Measurements from ENCODE around the gene QKI.

Gene QKI

DNA sequence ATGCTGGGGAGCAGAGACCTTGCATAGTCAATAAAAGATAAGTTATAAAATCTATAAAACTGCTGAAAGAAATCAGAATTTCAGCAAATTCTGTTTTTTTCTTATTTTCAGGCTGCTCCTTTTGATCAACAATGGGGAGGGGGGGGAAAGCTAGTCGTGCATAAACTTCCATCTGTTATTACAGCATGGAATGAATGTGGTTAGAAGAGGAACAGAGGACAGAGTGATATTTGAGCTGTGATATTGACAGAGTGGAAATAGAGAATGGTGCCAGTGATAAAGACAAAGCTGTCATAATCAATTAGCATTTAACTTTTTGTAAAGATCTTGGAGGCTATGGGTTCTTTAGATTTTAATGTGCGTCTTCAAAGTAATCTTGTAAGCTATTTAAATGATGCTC is 43.4 kb upstream of the QKI start:
- Histone ChIP-seq H3K27me3 (ENCODE audit: insufficient read depth, low read length, poor library complexity, severe bottlenecking) (no peaks in the 10 kb centered on the region), H3K9me2 (replicated peaks; ENCODE audit: low read depth, low read length) (no peaks in the 10 kb centered on the region), H3K79me2 (ENCODE audit: insufficient read depth, low read length) (no peaks in the 10 kb centered on the region), H2AFZ (ENCODE audit: low read length) (no peak overlapping the region), H3F3A (ENCODE audit: low read depth) (no peaks in the 10 kb centered on the region), H3K9me3 (ENCODE audit: insufficient read depth, low read depth, low read length) (peaks cover 3% of the 10 kb centered on the region; the same call in 1 of the 2 replicates), H3K36me3 (ENCODE audit: insufficient read depth, low read length) (no peaks in the 10 kb centered on the region), H3K9ac (ENCODE audit: low read depth, low read length, poor library complexity, severe bottlenecking) (no peak overlapping the region), H3K4me1 (ENCODE audit: insufficient read depth, low read length, poor library complexity, severe bottlenecking) (no peaks in the 10 kb centered on the region), H4K20me1 (ENCODE audit: insufficient read depth, low read length, poor library complexity, severe bottlenecking) (no peaks in the 10 kb centered on the region), H3K4me3 (ENCODE audit: low read length, poor library complexity, severe bottlenecking) (no peak overlapping the region), H3K4me2 (ENCODE audit: low read depth, low read length, poor library complexity, severe bottlenecking) (no peak overlapping the region)
- TF ChIP-seq CTCF (conservative IDR thresholded peaks at IDR 0.05; ENCODE audit: low read length) (no peak), EZH2phosphoT487 (IDR thresholded peaks at IDR 0.05; ENCODE audit: borderline replicate concordance) (no peak)

DNA sequence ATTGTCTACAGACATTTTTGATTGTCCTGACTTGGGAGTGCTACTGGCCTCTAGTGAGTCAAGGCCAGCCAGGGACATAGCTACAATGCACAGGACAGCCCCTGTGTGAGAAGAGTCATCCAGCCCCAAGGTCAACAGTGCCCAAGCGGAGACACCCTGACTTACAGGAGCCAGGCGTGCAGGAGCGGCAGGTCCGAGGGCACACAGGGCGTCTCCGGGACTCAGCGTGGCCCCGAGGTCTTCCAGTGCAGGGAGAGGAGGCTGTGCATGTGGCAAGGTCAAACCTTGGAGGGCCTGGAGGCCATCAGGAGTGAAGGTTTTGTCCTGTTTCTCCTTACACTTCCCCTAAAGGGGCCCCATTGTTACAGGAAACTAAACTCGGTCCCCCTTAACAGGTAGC is 41.3 kb upstream of the QKI start:
- peaks cover 10% of the 10 kb centered on the region; the same call in 1 of the 2 replicates for H3K9me3 ChIP-seq (ENCODE audit: insufficient read depth, low read depth, low read length)
- H2AFZ ChIP-seq (ENCODE audit: low read length), result no peak overlapping the region
- TF ChIP-seq CTCF (conservative IDR thresholded peaks at IDR 0.05; ENCODE audit: low read length), result no peak
- no peak for TF ChIP-seq EZH2phosphoT487 (IDR thresholded peaks at IDR 0.05; ENCODE audit: borderline replicate concordance)
- H3K9ac ChIP-seq (ENCODE audit: low read depth, low read length, poor library complexity, severe bottlenecking), result no peak overlapping the region
- no peaks in the 10 kb centered on the region for H3K79me2 ChIP-seq (ENCODE audit: insufficient read depth, low read length)
- H3K36me3 ChIP-seq (ENCODE audit: insufficient read depth, low read length), result no peaks in the 10 kb centered on the region
- no peaks in the 10 kb centered on the region for H3K9me2 ChIP-seq (replicated peaks; ENCODE audit: low read depth, low read length)
- H3K4me3 ChIP-seq (ENCODE audit: low read length, poor library complexity, severe bottlenecking), result no peak overlapping the region
- no peaks in the 10 kb centered on the region for H3K27me3 ChIP-seq (ENCODE audit: insufficient read depth, low read length, poor library complexity, severe bottlenecking)
- H3F3A ChIP-seq (ENCODE audit: low read depth), result no peaks in the 10 kb centered on the region
- H3K4me1 ChIP-seq (ENCODE audit: insufficient read depth, low read length, poor library complexity, severe bottlenecking), result no peaks in the 10 kb centered on the region
- no peak overlapping the region for H3K4me2 ChIP-seq (ENCODE audit: low read depth, low read length, poor library complexity, severe bottlenecking)
- H4K20me1 ChIP-seq (ENCODE audit: insufficient read depth, low read length, poor library complexity, severe bottlenecking), result no peaks in the 10 kb centered on the region

DNA sequence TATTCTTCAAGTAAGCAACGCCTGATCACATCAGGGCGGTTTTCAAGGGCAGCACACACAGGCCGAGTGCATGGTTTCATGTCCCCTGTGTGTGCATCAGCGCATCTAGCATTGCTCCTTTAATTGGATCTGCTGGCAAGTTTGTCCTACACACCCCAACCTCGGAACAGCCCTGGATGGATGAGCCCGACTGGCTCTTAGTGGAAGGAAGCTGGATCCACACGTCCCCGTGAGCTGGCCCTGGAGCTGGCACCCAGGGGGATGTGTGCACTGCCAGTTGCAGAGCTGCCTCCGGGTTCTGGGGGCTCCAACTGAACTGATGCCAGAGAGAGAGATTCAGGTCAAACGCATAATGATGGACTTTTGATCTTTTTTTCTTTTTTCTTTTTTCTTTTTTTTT is 39.2 kb upstream of the QKI start:
- Histone ChIP-seq H3K9me3 (ENCODE audit: insufficient read depth, low read depth, low read length) (peaks cover 10% of the 10 kb centered on the region; the same call in 1 of the 2 replicates), H4K20me1 (ENCODE audit: insufficient read depth, low read length, poor library complexity, severe bottlenecking) (no peaks in the 10 kb centered on the region), H3K9me2 (replicated peaks; ENCODE audit: low read depth, low read length) (no peaks in the 10 kb centered on the region), H3K4me2 (ENCODE audit: low read depth, low read length, poor library complexity, severe bottlenecking) (no peak overlapping the region), H3F3A (ENCODE audit: low read depth) (no peaks in the 10 kb centered on the region), H3K9ac (ENCODE audit: low read depth, low read length, poor library complexity, severe bottlenecking) (no peak overlapping the region), H3K36me3 (ENCODE audit: insufficient read depth, low read length) (no peaks in the 10 kb centered on the region), H3K4me3 (ENCODE audit: low read length, poor library complexity, severe bottlenecking) (no peak overlapping the region), H3K27me3 (ENCODE audit: insufficient read depth, low read length, poor library complexity, severe bottlenecking) (no peaks in the 10 kb centered on the region), H3K79me2 (ENCODE audit: insufficient read depth, low read length) (no peaks in the 10 kb centered on the region), H3K4me1 (ENCODE audit: insufficient read depth, low read length, poor library complexity, severe bottlenecking) (no peaks in the 10 kb centered on the region), H2AFZ (ENCODE audit: low read length) (no peak overlapping the region)
- no peak for TF ChIP-seq EZH2phosphoT487 (IDR thresholded peaks at IDR 0.05; ENCODE audit: borderline replicate concordance)
- TF ChIP-seq CTCF (conservative IDR thresholded peaks at IDR 0.05; ENCODE audit: low read length), result no peak
